Measurements from ENCODE around the gene BANF2. TPM values are rescaled to one million over a fixed set of nuclear protein-coding genes. Genes with fewer than 3 reads are reported as not detected.

BANF2 gene
- total RNA-seq, 1 experiment from 2014 or later: not detected

DNA sequence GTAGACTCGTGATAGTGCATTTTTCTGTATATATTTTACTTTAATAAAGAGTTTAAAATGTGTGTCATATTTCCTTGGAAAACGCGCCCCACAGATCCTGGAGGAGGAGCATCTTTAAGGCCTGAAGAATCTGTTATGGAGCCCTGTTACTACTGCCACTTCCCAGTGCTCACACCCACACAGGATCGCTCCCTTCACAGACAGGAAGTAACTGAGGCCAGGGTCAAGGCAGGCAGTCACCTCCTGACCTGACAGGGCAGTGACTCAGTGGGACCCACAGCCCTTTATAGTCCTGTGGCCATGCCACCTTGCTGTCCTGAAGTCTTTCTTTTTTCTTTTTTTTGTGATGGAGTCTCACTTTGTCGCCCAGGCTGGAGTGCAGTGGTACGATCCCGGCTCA is 26.7 kb upstream of the BANF2 start:
- Histone ChIP-seq H2AK5ac (ENCODE audit: insufficient read length, low read length) (no peak overlapping the region), H3K14ac (ENCODE audit: insufficient read depth, low read length) (no peak overlapping the region), H3K79me2 (ENCODE audit: insufficient read depth, low read length) (peaks cover 31% of the 10 kb centered on the region; the same call in 1 of the 2 replicates), H4K5ac (ENCODE audit: insufficient read length, low read depth, low read length) (no peak overlapping the region), H2BK120ac (ENCODE audit: low read depth, low read length, poor library complexity, severe bottlenecking) (no peak overlapping the region), H3K9me3 (ENCODE audit: control insufficient read depth, low read depth, low read length) (no peaks in the 10 kb centered on the region), H2AFZ (ENCODE audit: low read length) (no peak overlapping the region), H3K4ac (ENCODE audit: low read depth, low read length) (no peak overlapping the region), H4K8ac (replicated peaks; ENCODE audit: insufficient read length, low read depth, low read length) (no peak overlapping the region), H3K18ac (ENCODE audit: insufficient read length, low read depth, low read length) (no peak overlapping the region), H2BK20ac (ENCODE audit: low read depth, low read length, poor library complexity, severe bottlenecking) (peak overlapping the region; percentile 26), H3K79me1 (ENCODE audit: insufficient read depth, low read depth, low read length, poor library complexity, severe bottlenecking) (peaks cover 20% of the 10 kb centered on the region), H3K27ac (ENCODE audit: insufficient read length, low read depth, low read length) (no peak overlapping the region), H3K23ac (ENCODE audit: insufficient read length, low read depth, low read length) (no peak overlapping the region), H3K4me2 (ENCODE audit: insufficient read depth, insufficient read length, low read length) (no peak overlapping the region), H3T11ph (ENCODE audit: low read length) (no peak overlapping the region), H2BK12ac (ENCODE audit: insufficient read length, low read depth, low read length) (no peak overlapping the region), H3K56ac (ENCODE audit: insufficient read length, low read depth, low read length) (no peak overlapping the region), H3K4me1 (ENCODE audit: insufficient read depth, low read length) (peaks cover 2% of the 10 kb centered on the region; the same call in 1 of the 2 replicates), H4K91ac (ENCODE audit: insufficient read length, low read depth, low read length) (no peak overlapping the region), H3K23me2 (ENCODE audit: insufficient read length, low read depth, low read length, poor library complexity, severe bottlenecking) (no peaks in the 10 kb centered on the region), H4K20me1 (ENCODE audit: control insufficient read depth, insufficient read depth, insufficient read length) (no peaks in the 10 kb centered on the region), H3K9ac (ENCODE audit: extremely low read depth, insufficient read length, low read length) (no peak overlapping the region), H2BK15ac (ENCODE audit: low read depth, low read length) (no peak overlapping the region), H3K27me3 (ENCODE audit: insufficient read depth, low read length) (no peaks in the 10 kb centered on the region), H2BK5ac (ENCODE audit: insufficient read length, low read length) (no peak overlapping the region)
- TF ChIP-seq, protein P1, sequence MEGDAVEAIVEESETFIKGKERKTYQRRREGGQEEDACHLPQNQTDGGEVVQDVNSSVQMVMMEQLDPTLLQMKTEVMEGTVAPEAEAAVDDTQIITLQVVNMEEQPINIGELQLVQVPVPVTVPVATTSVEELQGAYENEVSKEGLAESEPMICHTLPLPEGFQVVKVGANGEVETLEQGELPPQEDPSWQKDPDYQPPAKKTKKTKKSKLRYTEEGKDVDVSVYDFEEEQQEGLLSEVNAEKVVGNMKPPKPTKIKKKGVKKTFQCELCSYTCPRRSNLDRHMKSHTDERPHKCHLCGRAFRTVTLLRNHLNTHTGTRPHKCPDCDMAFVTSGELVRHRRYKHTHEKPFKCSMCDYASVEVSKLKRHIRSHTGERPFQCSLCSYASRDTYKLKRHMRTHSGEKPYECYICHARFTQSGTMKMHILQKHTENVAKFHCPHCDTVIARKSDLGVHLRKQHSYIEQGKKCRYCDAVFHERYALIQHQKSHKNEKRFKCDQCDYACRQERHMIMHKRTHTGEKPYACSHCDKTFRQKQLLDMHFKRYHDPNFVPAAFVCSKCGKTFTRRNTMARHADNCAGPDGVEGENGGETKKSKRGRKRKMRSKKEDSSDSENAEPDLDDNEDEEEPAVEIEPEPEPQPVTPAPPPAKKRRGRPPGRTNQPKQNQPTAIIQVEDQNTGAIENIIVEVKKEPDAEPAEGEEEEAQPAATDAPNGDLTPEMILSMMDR (conservative IDR thresholded peaks at IDR 0.05): no peak
- Mint-ChIP-seq H3K4me3 (no peak overlapping the region), H3K27ac (no peak overlapping the region; a peak in 1 of 7 replicates), H3K36me3 (ENCODE audit: insufficient read depth in 1 of 3, low read depth in 3 of 3) (peaks cover 5 to 27% (median 21%) of the 10 kb centered on the region in 3 experiments; a peak in 6 of 7 replicates), H3K9me3 (no peaks in the 10 kb centered on the region), H3K27me3 (ENCODE audit: low read depth) (no peaks in the 10 kb centered on the region), H3K4me1 (peaks cover 15 to 25% of the 10 kb centered on the region in 2 experiments)
- WGBS (ENCODE audit: extremely low coverage, insufficient read length, low lambda C conversion rate): no CpG with 5 or more reads among the region's 7 CpGs
- DNase-seq: no peak
